Ishikawa (cell line): ENCODE measurements around the gene TYRO3.

Experiments used
- CEBPB ChIP-seq: IDR thresholded peaks from 2 replicates; pipeline ENCODE4 v1.6.1; 2012
- CREB1 ChIP-seq: IDR thresholded peaks from 2 replicates; pipeline ENCODE4 v1.6.1; 2012; ENCODE audit warnings: low read depth
- EGR1 ChIP-seq: IDR thresholded peaks from 2 replicates; pipeline ENCODE4 v1.6.1; 2012
- EP300 ChIP-seq: IDR thresholded peaks from 2 replicates; pipeline ENCODE4 v1.6.1; 2012; ENCODE audit warnings: borderline replicate concordance
- FOXM1 ChIP-seq: IDR thresholded peaks from 2 replicates; pipeline ENCODE4 v1.6.1; 2012; ENCODE audit warnings: low read depth, borderline replicate concordance
- NFIC ChIP-seq: IDR thresholded peaks from 2 replicates; pipeline ENCODE4 v1.6.1; 2012
- RAD21 ChIP-seq: IDR thresholded peaks from 2 replicates; pipeline ENCODE4 v1.6.1; 2012; ENCODE audit warnings: low read depth
- TAF1 ChIP-seq: IDR thresholded peaks from 2 replicates; pipeline ENCODE4 v1.6.1; 2012; ENCODE audit warnings: low read depth, mild to moderate bottlenecking
- TCF12 ChIP-seq: IDR thresholded peaks from 2 replicates; pipeline ENCODE4 v1.6.1; 2012; ENCODE audit warnings: low read depth
- TEAD4 ChIP-seq: IDR thresholded peaks from 2 replicates; pipeline ENCODE4 v1.6.1; 2012
- YY1 ChIP-seq: IDR thresholded peaks from 2 replicates; pipeline ENCODE4 v1.6.1; 2012; ENCODE audit warnings: low read depth
- ZBTB7A ChIP-seq: IDR thresholded peaks from 2 replicates; pipeline ENCODE4 v1.6.1; 2012; ENCODE audit warnings: low read depth
- TF ChIP-seq, protein P1 (sequence below): IDR thresholded peaks from 2 replicates; pipeline ENCODE4 v1.6.1; 2012
- TF ChIP-seq, protein P2 (sequence below): IDR thresholded peaks from 2 replicates; pipeline ENCODE4 v1.6.1; 2012
- TF ChIP-seq, protein P3 (sequence below): IDR thresholded peaks from 2 replicates; pipeline ENCODE4 v1.6.1; 2012; ENCODE audit warnings: low read depth, mild to moderate bottlenecking

TYRO3 gene

DNA sequence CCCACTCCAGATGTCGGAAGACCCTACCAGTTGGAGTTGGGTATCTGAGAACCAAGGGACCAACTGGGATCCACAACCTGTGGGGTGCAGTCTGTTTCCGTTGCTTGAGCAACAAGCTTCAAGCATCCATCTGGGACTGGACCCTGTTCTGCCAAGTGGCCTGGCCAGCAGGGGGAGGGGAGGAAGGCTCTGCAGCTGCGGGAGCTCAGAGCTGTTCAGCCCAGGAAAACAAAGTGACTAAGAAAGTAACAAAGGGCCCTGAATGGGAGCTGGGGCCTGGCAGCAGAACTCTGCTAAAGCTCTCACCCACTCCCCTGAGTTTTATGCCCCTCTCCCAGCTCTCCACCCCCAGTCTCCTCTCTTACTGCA, 2.7 kb downstream of the TYRO3 start:
- TF ChIP-seq TAF1 (no peak), TEAD4 (no peak), YY1 (no peak), RAD21 (no peak), FOXM1 (no peak), TCF12 (no peak), EP300 (no peak), NFIC (no peak), CREB1 (no peak)
- TF ChIP-seq, protein P1, sequence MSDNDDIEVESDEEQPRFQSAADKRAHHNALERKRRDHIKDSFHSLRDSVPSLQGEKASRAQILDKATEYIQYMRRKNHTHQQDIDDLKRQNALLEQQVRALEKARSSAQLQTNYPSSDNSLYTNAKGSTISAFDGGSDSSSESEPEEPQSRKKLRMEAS = no peak
- TF ChIP-seq, protein P2, sequence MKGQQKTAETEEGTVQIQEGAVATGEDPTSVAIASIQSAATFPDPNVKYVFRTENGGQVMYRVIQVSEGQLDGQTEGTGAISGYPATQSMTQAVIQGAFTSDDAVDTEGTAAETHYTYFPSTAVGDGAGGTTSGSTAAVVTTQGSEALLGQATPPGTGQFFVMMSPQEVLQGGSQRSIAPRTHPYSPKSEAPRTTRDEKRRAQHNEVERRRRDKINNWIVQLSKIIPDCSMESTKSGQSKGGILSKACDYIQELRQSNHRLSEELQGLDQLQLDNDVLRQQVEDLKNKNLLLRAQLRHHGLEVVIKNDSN = no peak
- TF ChIP-seq, protein P3, sequence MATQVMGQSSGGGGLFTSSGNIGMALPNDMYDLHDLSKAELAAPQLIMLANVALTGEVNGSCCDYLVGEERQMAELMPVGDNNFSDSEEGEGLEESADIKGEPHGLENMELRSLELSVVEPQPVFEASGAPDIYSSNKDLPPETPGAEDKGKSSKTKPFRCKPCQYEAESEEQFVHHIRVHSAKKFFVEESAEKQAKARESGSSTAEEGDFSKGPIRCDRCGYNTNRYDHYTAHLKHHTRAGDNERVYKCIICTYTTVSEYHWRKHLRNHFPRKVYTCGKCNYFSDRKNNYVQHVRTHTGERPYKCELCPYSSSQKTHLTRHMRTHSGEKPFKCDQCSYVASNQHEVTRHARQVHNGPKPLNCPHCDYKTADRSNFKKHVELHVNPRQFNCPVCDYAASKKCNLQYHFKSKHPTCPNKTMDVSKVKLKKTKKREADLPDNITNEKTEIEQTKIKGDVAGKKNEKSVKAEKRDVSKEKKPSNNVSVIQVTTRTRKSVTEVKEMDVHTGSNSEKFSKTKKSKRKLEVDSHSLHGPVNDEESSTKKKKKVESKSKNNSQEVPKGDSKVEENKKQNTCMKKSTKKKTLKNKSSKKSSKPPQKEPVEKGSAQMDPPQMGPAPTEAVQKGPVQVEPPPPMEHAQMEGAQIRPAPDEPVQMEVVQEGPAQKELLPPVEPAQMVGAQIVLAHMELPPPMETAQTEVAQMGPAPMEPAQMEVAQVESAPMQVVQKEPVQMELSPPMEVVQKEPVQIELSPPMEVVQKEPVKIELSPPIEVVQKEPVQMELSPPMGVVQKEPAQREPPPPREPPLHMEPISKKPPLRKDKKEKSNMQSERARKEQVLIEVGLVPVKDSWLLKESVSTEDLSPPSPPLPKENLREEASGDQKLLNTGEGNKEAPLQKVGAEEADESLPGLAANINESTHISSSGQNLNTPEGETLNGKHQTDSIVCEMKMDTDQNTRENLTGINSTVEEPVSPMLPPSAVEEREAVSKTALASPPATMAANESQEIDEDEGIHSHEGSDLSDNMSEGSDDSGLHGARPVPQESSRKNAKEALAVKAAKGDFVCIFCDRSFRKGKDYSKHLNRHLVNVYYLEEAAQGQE = no peak

DNA sequence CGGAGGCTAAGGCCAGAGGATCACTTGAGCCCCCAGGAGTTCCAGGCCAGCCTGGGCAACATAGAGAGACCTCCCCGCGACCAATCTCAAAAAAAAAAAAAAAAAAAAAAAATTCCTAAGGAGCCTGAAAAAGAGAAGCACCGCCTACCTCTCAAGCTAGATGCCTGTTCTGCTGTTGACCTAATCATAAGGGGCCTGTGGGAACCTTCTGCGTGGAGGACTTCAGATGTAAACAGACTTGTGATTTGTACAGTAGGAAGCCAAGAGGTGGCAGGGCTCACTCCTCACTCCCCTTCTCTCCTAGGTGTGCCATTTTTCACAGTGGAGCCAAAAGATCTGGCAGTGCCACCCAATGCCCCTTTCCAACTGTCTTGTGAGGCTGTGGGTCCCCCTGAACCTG, 3.2 kb downstream of the TYRO3 start:
- no peak for TF ChIP-seq EP300
- TF ChIP-seq, protein P2 = no peak
- TF ChIP-seq RAD21 = no peak
- TF ChIP-seq EGR1 = no peak
- TF ChIP-seq, protein P1 = no peak
- no peak for TF ChIP-seq ZBTB7A
- no peak for TF ChIP-seq TAF1
- no peak for TF ChIP-seq FOXM1
- TF ChIP-seq CEBPB = no peak
- no peak for TF ChIP-seq TCF12
- no peak for TF ChIP-seq NFIC
- no peak for TF ChIP-seq CREB1
- TF ChIP-seq TEAD4 = no peak
- no peak for TF ChIP-seq YY1

DNA sequence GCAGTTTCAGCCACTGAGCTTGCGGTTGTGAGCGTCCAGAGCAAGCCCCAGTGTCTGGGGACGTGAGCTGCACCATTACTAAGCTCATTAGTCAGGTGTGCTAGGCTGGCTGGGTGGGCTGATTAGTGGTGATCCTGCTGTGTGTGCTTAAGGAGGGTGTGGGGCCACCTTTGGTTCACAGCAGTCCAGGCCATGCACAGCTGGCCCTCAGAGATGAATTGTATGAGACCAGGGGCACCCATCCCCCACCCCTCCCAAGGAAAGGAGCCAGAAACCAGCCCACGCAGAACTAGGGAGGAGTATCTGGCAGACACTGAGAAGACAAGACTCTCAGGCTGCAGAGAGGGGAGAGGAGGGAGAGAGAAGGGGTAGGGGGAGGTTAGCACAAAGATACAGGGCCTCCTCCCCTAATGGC, 3.8 kb downstream of the TYRO3 start:
- TF ChIP-seq TCF12 (no peak), YY1 (no peak), TAF1 (no peak), CREB1 (no peak), FOXM1 (no peak), EGR1 (no peak), EP300 (no peak), NFIC (no peak)
- TF ChIP-seq, protein P1 = no peak
- TF ChIP-seq, protein P2 = no peak

DNA sequence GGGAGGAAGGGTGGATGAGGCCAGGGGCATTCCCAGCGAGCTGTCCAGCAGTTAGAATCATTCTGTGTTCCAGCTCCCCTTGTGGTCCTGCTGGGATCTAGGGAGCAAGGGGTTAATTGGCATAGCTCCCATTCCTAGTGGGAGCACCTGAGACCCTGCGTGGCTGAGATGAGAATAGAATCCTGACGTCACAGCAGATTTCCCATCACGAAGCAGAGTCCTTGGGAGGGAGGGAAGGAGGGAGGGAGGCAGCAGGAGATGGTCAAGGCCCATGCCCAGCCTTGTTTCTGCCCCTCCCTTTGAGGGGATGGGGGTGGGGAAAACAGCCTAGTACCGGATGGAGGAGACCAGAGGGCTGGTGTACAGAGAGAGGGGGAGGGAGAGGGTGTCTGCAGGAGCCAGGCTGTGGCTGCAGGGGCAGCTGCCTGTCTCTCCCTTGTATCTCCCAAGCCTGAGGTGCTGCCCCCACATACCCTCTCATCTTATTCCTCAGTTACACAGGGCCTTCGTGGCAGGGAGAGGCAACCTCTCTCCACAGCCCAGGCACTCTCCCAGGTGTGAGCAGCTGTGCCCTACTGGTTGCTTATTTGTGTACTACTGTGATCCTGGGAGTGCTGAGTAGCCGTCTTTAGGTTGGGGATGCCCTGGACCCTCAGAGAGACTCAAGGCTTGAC, 5.4 kb downstream of the TYRO3 start:
- TF ChIP-seq NFIC = peak; percentile 60
- TF ChIP-seq EGR1 = no peak
- TF ChIP-seq CREB1 = no peak

DNA sequence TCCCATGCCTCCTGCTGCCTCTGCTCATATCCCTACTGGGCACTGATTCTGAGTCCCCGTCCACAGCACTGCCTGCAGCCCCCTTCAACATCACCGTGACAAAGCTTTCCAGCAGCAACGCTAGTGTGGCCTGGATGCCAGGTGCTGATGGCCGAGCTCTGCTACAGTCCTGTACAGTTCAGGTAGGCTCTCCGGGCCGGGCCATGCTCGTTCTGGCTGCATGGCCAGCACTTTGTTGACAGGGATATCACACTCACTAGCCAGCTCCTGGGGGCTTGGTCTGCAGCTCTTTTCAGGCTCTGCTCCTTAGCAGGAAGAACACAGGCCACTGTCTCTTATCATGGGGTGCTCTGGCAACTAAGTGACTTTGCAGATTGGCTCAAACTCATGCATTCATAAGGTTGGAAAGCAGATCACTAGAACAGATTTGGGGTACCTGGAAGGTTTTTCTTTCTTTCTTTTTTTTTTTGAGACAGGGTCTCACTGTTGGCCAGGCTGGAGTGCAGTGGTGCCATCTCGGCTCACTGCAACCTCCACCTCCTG, 6.0 kb downstream of the TYRO3 start:
- no peak for TF ChIP-seq RAD21
- TF ChIP-seq, protein P3 = no peak
- no peak for TF ChIP-seq TAF1
- TF ChIP-seq EGR1 = no peak
- TF ChIP-seq ZBTB7A = no peak
- TF ChIP-seq CREB1 = no peak
- TF ChIP-seq, protein P1 = no peak
- TF ChIP-seq TCF12 = no peak
- no peak for TF ChIP-seq YY1
- TF ChIP-seq TEAD4 = no peak
- TF ChIP-seq, protein P2 = no peak
- no peak for TF ChIP-seq CEBPB
- no peak for TF ChIP-seq FOXM1
- TF ChIP-seq NFIC = no peak
- TF ChIP-seq EP300 = no peak
